Nephron progenitor cell (in vitro differentiated cells): Measurements from ENCODE around the gene RRP36.
A peak's percentile ranks its signal among the peaks of the same experiment; 100 is the strongest.

Experiments
- DNase-seq: peaks from one replicate; pipeline ENCODE4 v3.0.0; 2021
- H3K27ac Mint-ChIP-seq: 2 replicates; pipeline ENCODE4 v1.8.0; 2021; ENCODE audit warnings: mild to moderate bottlenecking, moderate library complexity, mixed read lengths
- H3K27me3 Mint-ChIP-seq: 2 replicates; pipeline ENCODE4 v1.8.0; 2021; ENCODE audit warnings: mild to moderate bottlenecking, low read depth, mixed read lengths; ENCODE audit not compliant: poor library complexity
- H3K36me3 Mint-ChIP-seq: 2 replicates; pipeline ENCODE4 v1.8.0; 2021; ENCODE audit warnings: low read depth, mixed read lengths
- H3K4me1 Mint-ChIP-seq: 2 replicates; pipeline ENCODE4 v1.8.0; 2021; ENCODE audit warnings: mixed read lengths
- H3K4me3 Mint-ChIP-seq: 2 replicates; pipeline ENCODE4 v1.8.0; 2021; ENCODE audit warnings: mild to moderate bottlenecking, moderate library complexity, mixed read lengths
- H3K9me3 Mint-ChIP-seq: 2 replicates; pipeline ENCODE4 v1.8.0; 2021; ENCODE audit warnings: mild to moderate bottlenecking, moderate library complexity, mixed read lengths
- CTCF ChIP-seq: fragments of 200-600 bp; sonication (generic); IDR thresholded peaks from 2 replicates; pipeline ENCODE4 v1.5.0; 2021; ENCODE audit warnings: antibody characterized with exemption

Gene RRP36

GRCh38 chr6:43074847-43075669 is 53.6 kb downstream of the RRP36 start:
- Mint-ChIP-seq H3K9me3 (no peaks in the 10 kb centered on the region), H3K27ac (peak overlapping the region; percentile 19), H3K27me3 (peaks cover 4% of the 10 kb centered on the region), H3K4me3 (peak overlapping the region; percentile 78), H3K36me3 (peaks cover 25% of the 10 kb centered on the region), H3K4me1 (peaks cover 75% of the 10 kb centered on the region)
- no peak for TF ChIP-seq CTCF
- no peak for DNase-seq

GRCh38 chr6:43075670-43076463 is 54.4 kb downstream of the RRP36 start, which contains the start of gene PTK7:
Gene PTK7, plus strand, starts transcription at chr6:43076314. Its CDS starts 175 bp downstream, at chr6:43076489.
- H3K4me3 Mint-ChIP-seq = peak within 1 kb of the TSS; percentile 80
- H3K4me1 Mint-ChIP-seq = peaks cover 75% of the 10 kb centered on the region
- H3K27ac Mint-ChIP-seq = peak within 1 kb of the TSS; percentile 85
- peaks cover 4% of the 10 kb centered on the region for H3K27me3 Mint-ChIP-seq
- peak; percentile 95 for DNase-seq
- peaks cover 31% of the 10 kb centered on the region for H3K36me3 Mint-ChIP-seq
- no peaks in the 10 kb centered on the region for H3K9me3 Mint-ChIP-seq
- TF ChIP-seq CTCF = no peak

- DNase-seq = peak; percentile 63
These were observed 55.3 kb downstream of the RRP36 start for GRCh38 chr6:43076464-43077332.

GRCh38 chr6:43077333-43077809 is 55.9 kb downstream of the RRP36 start:
- TF ChIP-seq CTCF = no peak
- no peak for DNase-seq
- Mint-ChIP-seq H3K9me3 (no peaks in the 10 kb centered on the region), H3K27ac (peak overlapping the region; percentile 85), H3K4me3 (peak overlapping the region; percentile 80), H3K27me3 (no peaks in the 10 kb centered on the region), H3K4me1 (peaks cover 64% of the 10 kb centered on the region), H3K36me3 (peaks cover 31% of the 10 kb centered on the region)

More at GRCh38 chr6:43076464-43077332, 55.3 kb downstream of the RRP36 start:
- Mint-ChIP-seq H3K27ac (peak overlapping the region; percentile 85), H3K27me3 (peaks cover 3% of the 10 kb centered on the region), H3K9me3 (no peaks in the 10 kb centered on the region), H3K4me3 (peak overlapping the region; percentile 80), H3K36me3 (peaks cover 36% of the 10 kb centered on the region), H3K4me1 (peaks cover 71% of the 10 kb centered on the region)
- no peak for TF ChIP-seq CTCF

DNA sequence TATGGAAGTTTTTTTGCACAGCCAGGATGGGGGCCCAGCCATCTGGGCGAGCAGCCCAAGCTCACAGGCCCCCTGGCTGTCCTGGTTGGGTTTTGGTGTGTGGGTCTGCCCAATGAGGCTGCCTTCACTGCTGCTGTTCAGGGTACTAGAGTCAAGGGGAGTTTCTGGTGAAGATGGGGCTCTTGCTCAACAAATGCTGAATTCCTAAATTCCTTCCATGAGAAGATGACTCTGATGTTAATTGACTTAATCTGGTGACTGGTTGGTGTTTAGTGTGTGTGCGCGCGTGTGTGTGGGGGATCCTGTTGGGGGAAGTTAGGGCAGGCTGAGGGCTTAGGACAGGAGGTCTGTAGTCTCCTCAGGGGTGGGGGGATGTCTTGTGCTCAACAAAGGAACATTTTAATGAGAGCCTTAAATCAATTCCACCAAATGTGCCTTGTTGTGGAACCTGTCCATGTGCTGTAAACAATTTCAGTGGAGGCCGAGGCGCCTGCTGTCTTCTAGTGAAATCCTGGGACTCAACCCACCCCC is 56.6 kb downstream of the RRP36 start:
- no peak for DNase-seq
- H3K27me3 Mint-ChIP-seq = no peaks in the 10 kb centered on the region
- peak overlapping the region; percentile 80 for H3K4me3 Mint-ChIP-seq
- peak overlapping the region; percentile 71 for H3K27ac Mint-ChIP-seq
- no peaks in the 10 kb centered on the region for H3K9me3 Mint-ChIP-seq
- TF ChIP-seq CTCF = no peak
- H3K36me3 Mint-ChIP-seq = peaks cover 24% of the 10 kb centered on the region
- peaks cover 69% of the 10 kb centered on the region for H3K4me1 Mint-ChIP-seq
